Esophagus (tissue), 2 donors: Measurements from ENCODE around the gene KNDC1. TPM values are rescaled to one million over a fixed set of nuclear protein-coding genes. Genes with fewer than 3 reads are reported as not detected.

Source experiments
- H3K27ac ChIP-seq, 2 donors: one replicate each; pipeline ENCODE4 v1.5.1; 2013; ENCODE audit warnings: low read depth in 2 of 2, mild to moderate bottlenecking in 2 of 2, inconsistent platforms in 1 of 2, low read length in 1 of 2, moderate library complexity in 1 of 2
- H3K27me3 ChIP-seq, 2 donors: one replicate each; pipeline ENCODE4 v1.6.1; 2013; ENCODE audit warnings: low read length in 2 of 2, control low read depth in 1 of 2, mild to moderate bottlenecking in 1 of 2; ENCODE audit not compliant: insufficient read depth in 2 of 2, control insufficient read depth in 1 of 2
- H3K36me3 ChIP-seq, 2 donors: one replicate each; pipeline ENCODE4 v1.6.1; 2013; ENCODE audit warnings: low read length in 1 of 2; ENCODE audit not compliant: control insufficient read depth in 2 of 2, insufficient read depth in 2 of 2
- H3K4me1 ChIP-seq, 2 donors: one replicate each; pipeline ENCODE4 v1.6.1; 2013; ENCODE audit warnings: low read length in 1 of 2; ENCODE audit not compliant: control insufficient read depth in 2 of 2, insufficient read depth in 2 of 2
- H3K4me3 ChIP-seq, 2 donors: one replicate each; pipeline ENCODE4 v1.5.1; 2013; ENCODE audit warnings: low read length in 2 of 2, mild to moderate bottlenecking in 2 of 2, low read depth in 1 of 2, moderate library complexity in 1 of 2
- H3K9me3 ChIP-seq, 2 donors: one replicate each; pipeline ENCODE4 v1.6.1; 2013; ENCODE audit warnings: mild to moderate bottlenecking in 2 of 2, low read depth in 1 of 2, low read length in 1 of 2, moderate library complexity in 1 of 2; ENCODE audit not compliant: control insufficient read depth in 2 of 2, insufficient read depth in 1 of 2
- WGBS, 2 donors: extraction: QIAGEN DNeasy Blood & Tissue Kit; methylation state at CpG; one replicate each; pipeline ENCODE4 v1.1.7; 2013; 5-methylcytosine and 5-hydroxymethylcytosine counted together
- polyA plus RNA-seq, 2 donors: library from polyadenylated mRNA; stranded (reverse); fragments of 200-250 nt; gene quantifications; one replicate each; pipeline ENCODE4 v1.2.3, GENCODE V29; 2013
- donor health status: healthy with polysubstance abuse.
- donor health status: Bipolar disorder and iron deficiency.

KNDC1 gene
- polyA plus RNA-seq, 2 donors = 0.16 to 0.39 TPM

GRCh38 chr10:133253361-133253955, 93.4 kb downstream of the KNDC1 start:
- 84 to 86% methylated on average over 22 of the region's 22 CpGs for WGBS, 2 donors
- Histone ChIP-seq H3K9me3 (no peaks in the 10 kb centered on the region), H3K4me1 (peaks cover 4 to 12% of the 10 kb centered on the region in 2 donors), H3K27ac (no peak overlapping the region), H3K4me3 (no peak overlapping the region), H3K36me3 (no peaks in the 10 kb centered on the region), H3K27me3 (no peaks in the 10 kb centered on the region)

- Histone ChIP-seq H3K9me3 (no peaks in the 10 kb centered on the region), H3K36me3 (no peaks in the 10 kb centered on the region), H3K27ac (no peak overlapping the region), H3K4me1 (peaks cover 9 to 23% of the 10 kb centered on the region in 2 donors), H3K27me3 (no peaks in the 10 kb centered on the region), H3K4me3 (no peak overlapping the region)
- 56 to 60% methylated on average over 13 of the region's 13 CpGs for WGBS, 2 donors
Measured at GRCh38 chr10:133254421-133255120, 94.6 kb downstream of the KNDC1 start.

- peaks cover 9 to 29% of the 10 kb centered on the region in 2 donors for H3K4me1 ChIP-seq
- no peaks in the 10 kb centered on the region for H3K27me3 ChIP-seq
- H3K4me3 ChIP-seq = no peak overlapping the region
- H3K9me3 ChIP-seq = no peaks in the 10 kb centered on the region
- H3K27ac ChIP-seq = no peak overlapping the region
- 87 to 91% methylated on average over 15 of the region's 15 CpGs for WGBS, 2 donors
- no peaks in the 10 kb centered on the region for H3K36me3 ChIP-seq
Measured at GRCh38 chr10:133255323-133255722, 95.3 kb downstream of the KNDC1 start.

- Histone ChIP-seq H3K4me3 (no peak overlapping the region), H3K4me1 (peaks cover 9 to 41% of the 10 kb centered on the region in 2 donors), H3K27me3 (no peaks in the 10 kb centered on the region), H3K27ac (peak overlapping the region; percentile 89 to 91), H3K9me3 (no peaks in the 10 kb centered on the region), H3K36me3 (no peaks in the 10 kb centered on the region)
- 4 to 5% methylated on average over 27 of the region's 27 CpGs for WGBS, 2 donors
Measured at GRCh38 chr10:133257489-133258065, 97.6 kb downstream of the KNDC1 start.

- Histone ChIP-seq H3K4me1 (peaks cover 9 to 46% of the 10 kb centered on the region in 2 donors), H3K9me3 (no peaks in the 10 kb centered on the region), H3K4me3 (no peak overlapping the region), H3K36me3 (no peaks in the 10 kb centered on the region), H3K27me3 (no peaks in the 10 kb centered on the region), H3K27ac (peak overlapping the region; percentile 89 to 91)
- WGBS, 2 donors = 45 to 47% methylated on average over 18 to 21 of the region's 21 CpGs
Measured at GRCh38 chr10:133258066-133258817, 98.2 kb downstream of the KNDC1 start.

GRCh38 chr10:133258818-133259601, 99.0 kb downstream of the KNDC1 start:
- H3K27me3 ChIP-seq = no peaks in the 10 kb centered on the region
- no peak overlapping the region for H3K4me3 ChIP-seq
- H3K27ac ChIP-seq = peak overlapping the region; percentile 89 to 91
- no peaks in the 10 kb centered on the region for H3K9me3 ChIP-seq
- 44 to 60% methylated on average over 24 of the region's 24 CpGs for WGBS, 2 donors
- H3K36me3 ChIP-seq = no peaks in the 10 kb centered on the region
- peaks cover 9 to 50% of the 10 kb centered on the region in 2 donors for H3K4me1 ChIP-seq

GRCh38 chr10:133259602-133259989, 99.6 kb downstream of the KNDC1 start:
- no peaks in the 10 kb centered on the region for H3K9me3 ChIP-seq
- H3K27ac ChIP-seq = peak overlapping the region; percentile 20 to 77
- no peaks in the 10 kb centered on the region for H3K36me3 ChIP-seq
- no peak overlapping the region for H3K4me3 ChIP-seq
- 75 to 78% methylated on average over 12 of the region's 12 CpGs for WGBS, 2 donors
- H3K27me3 ChIP-seq = no peaks in the 10 kb centered on the region
- peaks cover 9 to 50% of the 10 kb centered on the region in 2 donors for H3K4me1 ChIP-seq

- no peaks in the 10 kb centered on the region for H3K27me3 ChIP-seq
- WGBS, 2 donors = 22 to 24% methylated on average over 42 to 50 of the region's 50 CpGs
Measured at GRCh38 chr10:133260895-133261725, 101.1 kb downstream of the KNDC1 start.

More at GRCh38 chr10:133260895-133261725, 101.1 kb downstream of the KNDC1 start:
- Histone ChIP-seq H3K27ac (peak overlapping the region; percentile 83 to 84), H3K4me3 (peak overlapping the region; percentile 66 to 68), H3K9me3 (no peaks in the 10 kb centered on the region), H3K4me1 (peaks cover 9 to 50% of the 10 kb centered on the region in 2 donors), H3K36me3 (peaks cover 0 to 2% of the 10 kb centered on the region in 2 donors)
